Astrocyte (in vitro differentiated cells and primary cell): Measurements from ENCODE around the gene ING5.

Experiments used
- EZH2 ChIP-seq: IDR thresholded peaks from 2 replicates; pipeline ENCODE4 v1.6.1; 2012; ENCODE audit warnings: mild to moderate bottlenecking, low read length, inconsistent platforms; ENCODE audit not compliant: insufficient read depth
- TF ChIP-seq, protein P1 (sequence below): IDR thresholded peaks from 2 replicates; pipeline ENCODE4 v1.5.1; 2011; ENCODE audit warnings: low read depth, mild to moderate bottlenecking, inconsistent platforms, low read length, moderate library complexity; ENCODE audit not compliant: insufficient read depth

DNA sequence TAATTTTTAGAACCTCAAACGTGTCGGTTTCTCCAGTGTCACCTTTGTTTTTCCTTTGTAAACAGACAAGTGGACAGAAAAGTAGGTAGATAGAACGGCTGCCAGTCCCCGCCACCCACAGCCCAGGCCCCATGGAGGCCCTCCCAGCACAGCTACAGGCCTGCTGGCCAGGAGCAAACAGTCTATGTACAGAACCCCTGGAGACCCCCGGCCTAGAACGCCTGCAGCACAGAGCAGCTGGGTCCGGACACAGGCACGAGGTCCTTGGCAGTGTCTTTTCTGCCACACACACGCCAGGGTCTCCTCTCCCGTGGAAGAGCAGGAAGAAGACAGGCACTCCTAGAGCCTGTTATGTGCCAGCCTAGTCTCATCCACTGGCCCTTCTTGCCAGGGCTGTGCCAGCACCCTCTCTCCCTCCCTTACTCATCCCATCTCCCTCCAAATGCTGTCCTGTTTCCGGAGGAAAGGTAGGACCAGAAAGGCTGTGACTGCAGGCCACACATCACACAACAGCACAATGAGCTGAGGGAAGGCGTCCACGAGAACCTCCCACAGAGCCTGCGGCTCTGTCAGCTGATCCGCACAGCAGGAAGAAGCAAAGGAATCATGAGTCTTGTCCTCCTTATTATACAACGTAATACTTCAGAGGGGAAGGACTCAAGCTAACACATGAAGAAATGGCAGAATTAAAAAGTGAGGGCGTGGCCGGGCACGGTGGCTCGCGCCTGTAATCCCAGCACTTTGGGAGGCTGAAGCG lies 22.9 kb upstream of the ING5 start:
- TF ChIP-seq, protein P1, sequence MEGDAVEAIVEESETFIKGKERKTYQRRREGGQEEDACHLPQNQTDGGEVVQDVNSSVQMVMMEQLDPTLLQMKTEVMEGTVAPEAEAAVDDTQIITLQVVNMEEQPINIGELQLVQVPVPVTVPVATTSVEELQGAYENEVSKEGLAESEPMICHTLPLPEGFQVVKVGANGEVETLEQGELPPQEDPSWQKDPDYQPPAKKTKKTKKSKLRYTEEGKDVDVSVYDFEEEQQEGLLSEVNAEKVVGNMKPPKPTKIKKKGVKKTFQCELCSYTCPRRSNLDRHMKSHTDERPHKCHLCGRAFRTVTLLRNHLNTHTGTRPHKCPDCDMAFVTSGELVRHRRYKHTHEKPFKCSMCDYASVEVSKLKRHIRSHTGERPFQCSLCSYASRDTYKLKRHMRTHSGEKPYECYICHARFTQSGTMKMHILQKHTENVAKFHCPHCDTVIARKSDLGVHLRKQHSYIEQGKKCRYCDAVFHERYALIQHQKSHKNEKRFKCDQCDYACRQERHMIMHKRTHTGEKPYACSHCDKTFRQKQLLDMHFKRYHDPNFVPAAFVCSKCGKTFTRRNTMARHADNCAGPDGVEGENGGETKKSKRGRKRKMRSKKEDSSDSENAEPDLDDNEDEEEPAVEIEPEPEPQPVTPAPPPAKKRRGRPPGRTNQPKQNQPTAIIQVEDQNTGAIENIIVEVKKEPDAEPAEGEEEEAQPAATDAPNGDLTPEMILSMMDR, result no peak
- TF ChIP-seq EZH2, result no peak
